ENCODE measurements around the gene NEURL3.

The NEURL3 gene

GRCh38 chr2:96527286-96528005, 22.3 kb upstream of the NEURL3 start:
- peak; percentile 40 for DNase-seq

GRCh38 chr2:96526615-96527285, 21.6 kb upstream of the NEURL3 start:
- DNase-seq = no peak

DNA sequence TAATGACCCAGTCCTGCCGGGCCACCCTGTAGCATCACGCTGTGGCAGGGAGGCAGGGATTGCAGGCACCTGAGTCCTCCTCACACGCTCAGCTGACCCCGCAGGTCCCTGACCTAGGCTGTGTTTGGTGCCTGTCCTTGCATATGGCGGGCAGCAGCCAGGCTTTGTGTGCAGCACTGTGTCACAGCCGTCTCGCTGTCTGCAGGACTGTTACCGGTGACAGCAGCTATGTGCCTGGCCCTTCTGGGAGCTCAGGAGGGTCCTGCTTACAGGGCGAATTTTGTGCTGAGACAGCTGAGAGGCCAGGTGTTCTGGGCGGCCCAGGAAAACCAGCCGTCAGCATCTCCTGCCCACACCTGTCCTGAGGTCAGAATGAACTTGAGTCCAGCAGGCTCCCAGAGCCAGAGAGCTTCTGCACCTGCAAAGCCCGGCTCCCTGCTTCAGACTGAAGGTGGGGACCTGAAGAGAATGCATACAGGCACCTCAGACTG, 21.0 kb upstream of the NEURL3 start:
- DNase-seq = no peak

DNA sequence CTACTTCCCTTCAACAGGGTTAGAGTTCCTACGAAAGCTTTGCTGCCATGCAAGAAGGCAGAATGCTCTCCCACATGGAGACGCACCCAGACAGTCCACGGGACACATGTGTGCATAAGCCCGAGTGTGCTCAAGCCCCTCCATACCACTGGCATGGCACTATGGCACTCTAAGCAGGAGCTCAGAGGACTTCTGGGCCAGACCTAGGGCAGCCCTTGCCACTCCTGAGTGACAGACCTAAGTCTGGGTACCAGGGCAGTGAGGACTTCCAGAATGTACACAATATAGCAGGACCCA, 20.0 kb upstream of the NEURL3 start:
- DNase-seq = no peak

DNA sequence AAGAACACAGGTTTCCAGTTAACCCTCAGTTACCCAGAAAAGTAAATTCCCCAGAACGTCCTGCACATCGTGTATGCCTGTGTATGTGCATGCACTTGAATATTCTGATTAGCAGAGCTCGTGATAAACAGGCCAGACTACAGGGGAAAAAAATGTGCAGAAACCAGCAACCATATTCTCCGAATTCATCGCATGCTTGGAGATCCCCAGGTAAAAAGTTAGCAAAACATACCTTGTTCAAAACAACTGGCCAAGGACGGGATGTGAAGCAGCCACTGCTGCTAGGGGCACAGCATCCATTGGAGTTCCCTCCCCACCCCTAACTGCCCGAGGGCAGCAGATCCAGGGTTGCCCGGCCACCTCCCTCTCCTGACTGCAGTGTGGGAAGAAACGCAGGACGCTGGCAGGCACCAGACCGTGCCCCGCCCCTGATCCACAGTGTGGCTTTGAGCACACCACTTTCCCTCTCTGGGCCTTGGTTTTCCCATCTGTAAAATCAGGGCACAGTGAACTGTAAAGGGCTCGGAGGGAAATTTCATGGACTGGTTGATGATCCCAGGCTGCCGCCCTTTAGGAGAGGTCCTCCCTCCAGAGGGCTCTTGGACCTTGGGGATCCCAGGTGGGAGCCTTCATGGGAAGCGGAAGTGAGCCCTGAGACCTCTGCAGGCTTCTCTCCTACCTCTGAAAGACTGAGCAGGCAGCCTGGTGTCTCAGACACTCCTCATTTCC, 19.5 kb upstream of the NEURL3 start:
- no peak for DNase-seq

- no peak for DNase-seq
Measured at GRCh38 chr2:96523659-96524481, 18.7 kb upstream of the NEURL3 start.

GRCh38 chr2:96522304-96523203, 17.4 kb upstream of the NEURL3 start:
- DNase-seq = no peak

- DNase-seq = no peak
Measured at GRCh38 chr2:96521219-96521618, 16.1 kb upstream of the NEURL3 start.

GRCh38 chr2:96520697-96521096, 15.5 kb upstream of the NEURL3 start:
- DNase-seq = no peak

DNA sequence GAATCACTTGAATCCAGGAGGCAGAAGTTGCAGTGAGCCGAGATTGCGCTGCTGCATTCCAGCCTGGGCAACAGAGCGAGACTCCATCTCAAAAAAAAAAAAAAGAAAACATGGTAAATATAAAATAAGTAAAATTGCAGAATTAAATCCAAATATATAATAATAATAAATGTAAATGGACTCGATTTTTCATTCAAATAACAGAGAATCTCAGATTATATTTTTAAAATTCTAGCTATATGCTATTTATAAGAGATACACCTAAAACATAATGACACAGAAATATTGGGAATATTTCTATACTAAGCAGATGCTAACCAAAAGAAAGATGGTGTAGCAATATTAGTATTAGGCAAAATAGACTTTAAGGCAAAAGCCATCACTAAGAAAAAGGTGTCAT, 15.1 kb upstream of the NEURL3 start:
- DNase-seq = no peak

DNA sequence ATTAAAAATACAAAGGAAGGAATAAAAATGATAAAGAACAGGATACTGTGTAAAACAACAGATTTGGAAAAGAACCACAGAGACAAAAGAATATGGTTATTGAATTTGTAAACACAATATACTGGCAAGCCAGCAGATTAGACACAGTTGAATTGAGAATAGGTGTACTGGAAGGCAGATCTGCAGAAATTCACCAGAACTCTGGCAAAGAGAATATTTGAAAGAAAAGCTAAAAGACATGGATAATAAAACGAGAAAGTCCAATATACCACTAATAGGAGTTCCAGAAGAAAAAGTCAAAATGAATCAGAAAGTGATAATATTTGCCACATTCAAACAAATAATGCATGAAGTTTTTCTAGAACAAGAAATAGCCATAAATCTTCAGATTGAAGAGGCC, 11.9 kb upstream of the NEURL3 start:
- no peak for DNase-seq

DNA sequence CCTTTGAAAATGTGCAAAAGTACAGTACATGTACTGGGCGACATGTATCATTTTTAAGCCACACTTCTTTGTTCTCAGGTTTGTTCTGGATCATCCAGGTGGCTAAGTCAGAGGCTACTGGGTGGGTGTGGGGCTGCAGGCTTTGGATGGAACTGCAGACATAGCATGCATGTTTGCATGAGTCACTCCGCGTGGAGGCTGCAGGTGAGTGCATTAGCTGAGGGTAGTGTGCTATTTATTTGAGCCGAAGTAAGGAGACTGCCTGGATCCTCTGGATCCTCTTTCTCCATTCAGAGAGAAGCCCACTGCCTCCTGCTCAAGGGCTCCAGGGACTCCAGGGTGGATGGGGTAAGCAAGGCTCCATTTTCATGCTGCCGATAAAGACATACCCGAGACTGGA, 9.4 kb upstream of the NEURL3 start:
- DNase-seq = no peak

GRCh38 chr2:96512341-96512740, 7.2 kb upstream of the NEURL3 start:
- no peak for DNase-seq

GRCh38 chr2:96511851-96512250, 6.7 kb upstream of the NEURL3 start:
- DNase-seq = no peak

- DNase-seq = no peak
Measured at GRCh38 chr2:96510931-96511595, 5.9 kb upstream of the NEURL3 start.

- DNase-seq = no peak
Measured at GRCh38 chr2:96509847-96510230, 4.7 kb upstream of the NEURL3 start.

- DNase-seq = no peak
Measured at GRCh38 chr2:96509114-96509846, 4.1 kb upstream of the NEURL3 start.

- DNase-seq = no peak
Measured at GRCh38 chr2:96508521-96509113, 3.5 kb upstream of the NEURL3 start.

DNA sequence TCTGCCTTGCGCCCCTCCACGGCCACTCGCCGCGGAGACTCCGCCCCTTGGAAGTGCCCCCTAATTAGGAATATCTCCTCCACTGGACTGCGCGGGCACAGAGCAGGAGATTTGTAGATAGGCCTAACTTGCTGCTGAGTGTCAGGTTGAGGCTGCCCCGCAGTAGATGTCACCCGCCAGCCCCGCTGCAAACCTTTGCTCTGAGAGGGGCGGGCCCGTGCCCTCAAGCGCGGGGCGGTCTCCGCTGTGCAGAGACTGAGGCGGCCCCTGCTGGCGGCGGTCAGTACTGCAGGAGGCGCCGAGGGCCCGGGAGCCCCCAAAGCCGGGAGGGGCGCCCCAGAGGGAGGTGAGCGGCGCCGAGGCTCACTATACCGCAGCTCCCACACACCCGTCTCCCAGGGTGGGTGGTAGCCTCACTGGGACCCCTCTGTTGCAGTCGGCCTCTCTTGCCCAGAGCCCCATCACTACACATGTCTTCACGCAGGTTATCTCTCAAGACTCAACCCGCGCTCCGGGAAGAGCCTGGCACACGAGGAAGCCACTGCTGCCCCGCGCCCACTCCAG, 2.9 kb upstream of the NEURL3 start:
- DNase-seq = peak; percentile 82

DNA sequence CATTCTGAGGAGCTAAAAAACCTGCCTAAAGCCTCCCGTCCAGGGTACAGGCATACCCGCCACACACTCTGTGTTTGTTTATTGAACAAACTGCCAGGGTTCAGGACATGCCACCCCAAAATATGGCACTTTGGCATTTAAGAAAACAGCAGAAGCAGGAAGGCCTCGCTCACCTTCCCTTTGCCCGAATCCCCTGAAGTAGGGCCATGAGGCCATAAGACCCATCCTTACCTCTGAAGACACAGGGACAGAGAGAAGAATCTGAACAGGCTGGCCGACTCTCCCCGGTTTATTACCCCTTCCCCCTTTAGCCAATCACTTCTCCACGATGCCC, 1.7 kb upstream of the NEURL3 start:
- no peak for DNase-seq
